Aorta (tissue), 5 donors: ENCODE data around the gene RAB1B. TPM values are rescaled to one million over a fixed set of nuclear protein-coding genes. Genes with fewer than 3 reads are reported as not detected.

ENCODE experiments used
- ATAC-seq: fragments of 200-7000 bp; cut with Tn5 transposase; one replicate; pipeline ENCODE4 v1.9.1; 2022; ENCODE audit warnings: moderate library complexity; ENCODE audit not compliant: low FRiP score
- DNase-seq, 2 donors: peaks; one replicate each; pipeline ENCODE4 v3.0.0-alpha.2; 2020
- H3K27ac ChIP-seq, 2 donors: one replicate each; pipeline ENCODE4 v1.5.1; 2013; ENCODE audit warnings: low read length in 2 of 2, mild to moderate bottlenecking in 2 of 2, moderate library complexity in 2 of 2, control low read depth in 1 of 2, inconsistent platforms in 1 of 2, low read depth in 1 of 2
- H3K27me3 ChIP-seq, 2 donors: one replicate each; pipeline ENCODE4 v1.6.1; 2013; ENCODE audit warnings: control low read depth in 1 of 2, low read length in 1 of 2, mild to moderate bottlenecking in 1 of 2, moderate library complexity in 1 of 2; ENCODE audit not compliant: insufficient read depth in 2 of 2, control insufficient read depth in 1 of 2
- H3K36me3 ChIP-seq, 2 donors: one replicate each; pipeline ENCODE4 v1.6.1; 2013; ENCODE audit warnings: control low read depth in 1 of 2, low read length in 1 of 2, mild to moderate bottlenecking in 1 of 2; ENCODE audit not compliant: insufficient read depth in 2 of 2, control insufficient read depth in 1 of 2
- H3K4me1 ChIP-seq, 2 donors: one replicate each; pipeline ENCODE4 v1.6.1; 2013; ENCODE audit warnings: low read length in 2 of 2, control low read depth in 1 of 2, mild to moderate bottlenecking in 1 of 2, moderate library complexity in 1 of 2; ENCODE audit not compliant: insufficient read depth in 2 of 2, control insufficient read depth in 1 of 2
- H3K4me3 ChIP-seq, 2 donors: one replicate each; pipeline ENCODE4 v1.5.1; 2013; ENCODE audit warnings: low read length in 2 of 2, control low read depth in 1 of 2, mild to moderate bottlenecking in 1 of 2
- H3K9me3 ChIP-seq: one replicate; pipeline ENCODE4 v1.6.1; 2013; ENCODE audit warnings: mild to moderate bottlenecking, low read length; ENCODE audit not compliant: control insufficient read depth
- WGBS, 2 donors: extraction: QIAGEN DNeasy Blood & Tissue Kit; methylation state at CpG; one replicate each; pipeline ENCODE4 v1.1.7; 2013; 5-methylcytosine and 5-hydroxymethylcytosine counted together
- intact Hi-C, 2 donors: fragments of 100-400 bp; cut with DNase I; formaldehyde crosslinking; loops; one replicate each; pipeline versions ENCODE4 v1.14.2 to v1.15.0; 2022
- long read RNA-seq, 2 donors: library from polyadenylated mRNA; unstranded; transcript quantifications; one replicate each; pipeline ENCODE4 v2.0.0, GENCODE V29; 2020 to 2021
- polyA plus RNA-seq, 2 donors: library from polyadenylated mRNA; stranded (reverse); fragments of 200-250 nt; gene quantifications; one replicate each; pipeline ENCODE4 v1.2.3, GENCODE V29; 2013
- total RNA-seq, 2 donors: library from RNA; stranded (reverse); fragmentation: NEBNext Ultra II Directional; extraction: Animal tissue kit (Norgen Biotek cat#: 25700); gene quantifications; one replicate each; pipeline ENCODE4 v1.2.1, GENCODE V29; 2021
- donor health status: healthy with polysubstance abuse.
- donor health status: Bipolar disorder and iron deficiency.
- donor health status: DM: no; HTN: no; CAD: no.
- donor health status: DM: no; HTN: no; CAD: no.
- donor health status: DM: yes; HTN: yes; CAD: no.

RAB1B gene
- total RNA-seq (100 to 1,000 TPM; 102 to 111 TPM), polyA plus RNA-seq (100 to 1,000 TPM; 125 to 130 TPM)
- long read RNA-seq, donor 1, transcript RAB1B-201 (6 exons, 2,007 nt), result major isoform, 191 of 216 reads
- long read RNA-seq, donor 1, partial matches to known transcripts, result 5 of 216 reads
- long read RNA-seq, donor 1, other reads (novel, unspliced or antisense), result 20 of 216 reads
- long read RNA-seq, donor 2, transcript RAB1B-201 (6 exons, 2,007 nt), result major isoform, 23 of 42 reads
- long read RNA-seq, donor 2, partial matches to known transcripts, result 1 of 42 reads
- long read RNA-seq, donor 2, other reads (novel, unspliced or antisense), result 18 of 42 reads

- intact Hi-C loops, result loop anchor here in 1 of 2 donors (10.0 kb wide), 1 partner anchor 194 kb away; the partner anchor contains the start of gene PACS1
- H3K4me1 ChIP-seq, result peaks cover 0 to 2% of the 10 kb centered on the region in 2 donors
- peak within 1 kb of the TSS; percentile 59 to 81 for H3K4me3 ChIP-seq
- DNase-seq, result peak; percentile 100
- no peaks in the 10 kb centered on the region for H3K9me3 ChIP-seq
- WGBS, 2 donors, result 0% methylated on average over 46 to 64 of the region's 64 CpGs
- H3K36me3 ChIP-seq, result peaks cover 0 to 9% of the 10 kb centered on the region in 2 donors
- peak within 1 kb of the TSS; percentile 68 to 95 for H3K27ac ChIP-seq
- ATAC-seq, result peak; percentile 95
- H3K27me3 ChIP-seq, result no peaks in the 10 kb centered on the region
Measured at GRCh38 chr11:66268244-66268951, at the start of gene RAB1B. Gene RAB1B (plus strand): TSS chr11:66268639. CDS start chr11:66268680, 41 bp downstream.

DNA sequence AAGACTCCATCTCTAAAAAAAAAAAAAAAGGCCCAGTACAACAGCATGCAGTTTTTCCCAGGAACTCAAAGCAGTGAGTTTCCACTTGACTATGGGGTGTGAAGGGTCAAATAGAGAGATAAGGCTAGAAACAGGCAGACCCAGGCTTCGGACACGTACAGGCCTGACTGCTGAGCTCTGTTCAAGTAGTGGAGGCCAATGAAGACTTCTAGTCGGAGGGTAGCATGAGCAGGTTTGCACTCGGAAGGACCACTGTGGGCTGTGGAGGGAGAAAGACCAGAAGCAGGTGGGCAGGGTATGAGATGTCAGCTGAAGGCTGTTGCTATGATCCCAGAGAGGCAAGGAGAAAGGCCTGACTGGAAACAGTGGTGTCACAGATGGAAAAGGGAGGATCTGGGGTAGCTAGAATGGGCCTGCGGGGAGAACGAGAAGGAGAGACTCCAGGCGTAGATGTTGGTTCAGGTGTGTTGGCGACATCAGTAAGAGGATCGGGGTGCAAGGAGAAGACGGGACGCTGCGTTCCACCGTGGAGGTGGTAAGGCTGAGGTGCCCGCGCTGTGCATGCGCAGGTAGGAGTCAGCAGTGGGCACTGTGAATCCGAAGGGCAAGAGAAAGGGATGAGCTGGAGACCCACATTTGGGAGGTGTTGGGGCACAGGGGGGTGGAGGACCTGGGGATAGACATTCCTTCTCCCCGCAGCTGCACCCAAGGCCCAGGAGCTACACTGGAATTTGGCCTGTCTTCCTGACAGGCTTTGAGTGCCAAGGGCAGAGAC is 49.4 kb upstream of the RAB1B start:
- no peak for ATAC-seq

DNA sequence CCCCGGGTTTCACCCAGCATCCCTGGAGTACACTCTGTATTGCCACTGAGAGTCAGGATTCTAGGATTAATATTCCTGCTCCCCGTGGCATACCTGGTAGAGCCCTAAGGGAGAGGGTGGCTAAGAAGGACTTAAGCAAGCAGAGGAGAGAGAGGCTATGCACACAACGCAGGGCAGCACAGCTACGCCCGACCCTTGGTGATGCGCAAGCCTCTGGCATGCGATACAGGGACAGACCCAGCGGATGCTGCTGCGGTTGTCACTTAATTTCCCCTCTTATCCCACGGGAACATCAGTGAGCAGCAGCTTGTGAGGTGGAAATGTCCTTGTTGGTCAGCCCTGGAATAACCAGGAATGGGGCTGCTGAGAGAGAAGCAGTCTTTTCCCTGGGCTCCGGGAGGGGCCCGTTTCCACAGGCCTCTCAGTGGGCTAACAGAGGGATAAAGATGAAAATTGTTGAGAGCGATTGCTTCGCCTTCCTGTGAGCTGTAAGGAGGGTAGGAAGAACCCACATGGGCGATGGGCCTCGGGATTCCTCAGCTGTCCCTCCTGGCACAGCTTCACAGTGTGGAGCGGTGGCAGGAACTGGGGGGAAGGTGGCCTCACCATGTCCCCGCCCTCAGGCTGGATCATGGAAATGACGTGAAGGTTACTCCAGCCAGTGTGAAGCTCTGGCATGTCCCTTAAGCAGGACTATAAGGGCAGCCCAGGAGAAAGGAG is 48.4 kb upstream of the RAB1B start:
- no peak overlapping the region for H3K27ac ChIP-seq
- ATAC-seq, result no peak

More for the DNA sequence above, 49.4 kb upstream of the RAB1B start:
- H3K9me3 ChIP-seq, result no peaks in the 10 kb centered on the region
- intact Hi-C loops, result no loop called here
- no peaks in the 10 kb centered on the region for H3K27me3 ChIP-seq
- H3K4me3 ChIP-seq, result no peak overlapping the region
- H3K36me3 ChIP-seq, result peaks cover 0 to 10% of the 10 kb centered on the region in 2 donors
- 93 to 95% methylated on average over 18 of the region's 18 CpGs for WGBS, 2 donors
- peak in 1 of 2 donors; percentile 63 for DNase-seq
- H3K4me1 ChIP-seq, result no peaks in the 10 kb centered on the region
- H3K27ac ChIP-seq, result no peak overlapping the region

DNA sequence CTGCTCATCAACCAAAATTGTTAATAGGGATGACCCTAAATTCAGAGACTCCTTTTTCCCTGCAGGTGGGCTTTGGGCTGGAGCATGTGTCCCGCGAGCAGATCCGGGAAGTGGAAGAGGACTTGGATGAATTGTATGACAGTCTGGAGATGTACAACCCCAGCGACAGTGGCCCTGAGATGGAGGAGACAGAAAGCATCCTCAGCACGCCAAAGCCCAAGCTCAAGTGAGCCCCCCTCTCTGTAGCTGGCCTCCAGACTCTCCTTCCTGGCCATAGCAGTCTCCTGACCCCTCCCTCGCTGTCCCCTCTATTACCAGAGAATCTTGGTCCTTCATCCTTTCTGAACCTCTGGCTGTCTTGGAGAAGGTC is 47.9 kb upstream of the RAB1B start:
- intact Hi-C loops, result no loop called here
- ATAC-seq (no peak), DNase-seq (peak in 1 of 2 donors; percentile 20)
- Histone ChIP-seq H3K9me3 (no peaks in the 10 kb centered on the region), H3K4me1 (no peaks in the 10 kb centered on the region), H3K4me3 (no peak overlapping the region), H3K27me3 (no peaks in the 10 kb centered on the region), H3K27ac (no peak overlapping the region), H3K36me3 (peaks cover 0 to 12% of the 10 kb centered on the region in 2 donors)
- 91 to 93% methylated on average over 6 of the region's 6 CpGs for WGBS, 2 donors

More for the DNA sequence above, 48.4 kb upstream of the RAB1B start:
- no peak overlapping the region for H3K4me3 ChIP-seq
- H3K4me1 ChIP-seq, result no peaks in the 10 kb centered on the region
- peaks cover 0 to 12% of the 10 kb centered on the region in 2 donors for H3K36me3 ChIP-seq
- 91 to 93% methylated on average over 19 of the region's 19 CpGs for WGBS, 2 donors
- intact Hi-C loops, result no loop called here
- H3K9me3 ChIP-seq, result no peaks in the 10 kb centered on the region
- DNase-seq, result peak; percentile 33 to 47
- H3K27me3 ChIP-seq, result no peaks in the 10 kb centered on the region

DNA sequence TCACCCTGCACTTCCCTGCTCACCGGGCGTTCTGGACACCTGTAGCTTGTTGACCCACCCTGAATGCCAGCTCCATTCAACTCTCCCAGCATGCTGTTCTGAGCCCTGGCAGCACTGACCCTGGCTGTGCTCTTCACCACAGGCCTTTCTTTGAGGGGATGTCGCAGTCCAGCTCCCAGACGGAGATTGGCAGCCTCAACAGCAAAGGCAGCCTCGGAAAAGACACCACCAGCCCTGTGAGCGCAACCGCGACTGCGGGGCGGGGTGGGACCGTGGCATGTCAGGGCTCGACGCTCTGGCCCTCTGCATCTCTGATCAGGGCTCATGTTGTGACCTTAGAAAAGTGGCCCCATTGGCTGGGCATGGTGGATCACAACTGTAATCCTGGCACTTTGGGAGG is 47.4 kb upstream of the RAB1B start:
- peaks cover 0 to 11% of the 10 kb centered on the region in 2 donors for H3K36me3 ChIP-seq
- H3K4me1 ChIP-seq, result no peaks in the 10 kb centered on the region
- DNase-seq (peak; percentile 26 to 55), ATAC-seq (no peak)
- no peak overlapping the region for H3K27ac ChIP-seq
- intact Hi-C loops, result no loop called here
- no peaks in the 10 kb centered on the region for H3K9me3 ChIP-seq
- WGBS, 2 donors, result 87 to 91% methylated on average over 13 of the region's 13 CpGs
- no peak overlapping the region for H3K4me3 ChIP-seq
- no peaks in the 10 kb centered on the region for H3K27me3 ChIP-seq

- WGBS, 2 donors, result 83 to 84% methylated on average over 9 of the region's 9 CpGs
- Histone ChIP-seq H3K4me3 (no peak overlapping the region), H3K27me3 (no peaks in the 10 kb centered on the region), H3K9me3 (no peaks in the 10 kb centered on the region), H3K27ac (no peak overlapping the region), H3K36me3 (peaks cover 0 to 9% of the 10 kb centered on the region in 2 donors), H3K4me1 (no peaks in the 10 kb centered on the region)
- DNase-seq, result peak; percentile 36 to 47
- intact Hi-C loops, result loop anchor here (2.0 kb wide), 3 partner anchors 37 to 63 kb away; no protein-coding TSS in a partner anchor
- no peak for ATAC-seq
Measured at GRCh38 chr11:66221726-66222236, 46.7 kb upstream of the RAB1B start.

GRCh38 chr11:66222358-66223149 is 45.9 kb upstream of the RAB1B start:
- H3K36me3 ChIP-seq, result peaks cover 0 to 8% of the 10 kb centered on the region in 2 donors
- ATAC-seq (peak; percentile 96), DNase-seq (peak; percentile 92 to 94)
- no peaks in the 10 kb centered on the region for H3K27me3 ChIP-seq
- no peak overlapping the region for H3K4me3 ChIP-seq
- WGBS, 2 donors, result 22 to 24% methylated on average over 21 of the region's 21 CpGs
- no peaks in the 10 kb centered on the region for H3K4me1 ChIP-seq
- intact Hi-C loops, result loop anchor here (2.0 kb wide), 3 partner anchors 36 to 62 kb away; no protein-coding TSS in a partner anchor
- H3K9me3 ChIP-seq, result no peaks in the 10 kb centered on the region
- H3K27ac ChIP-seq, result no peak overlapping the region
